Upper lobe of left lung (tissue), 6 donors: ENCODE measurements around the gene ZSCAN10. TPM values are rescaled to one million over a fixed set of nuclear protein-coding genes. Genes with fewer than 3 reads are reported as not detected.

ENCODE experiments used
- ATAC-seq, 2 donors: fragments of 200-7000 bp; cut with Tn5 transposase; one replicate each; pipeline ENCODE4 v1.9.1; 2022; ENCODE audit warnings: mild to moderate bottlenecking in 2 of 2, moderate library complexity in 2 of 2; ENCODE audit not compliant: low FRiP score in 2 of 2
- DNase-seq, 2 donors: peaks; one replicate each; pipeline ENCODE4 v3.0.0-alpha.2; 2019 to 2020
- H3K27ac ChIP-seq, 4 donors: fragments of 200-600 bp; sonication (generic); one replicate each; pipeline ENCODE4 v1.5.1; 2016 to 2019
- H3K27me3 ChIP-seq, 4 donors: fragments of 200-600 bp; sonication (generic); one replicate each; pipeline ENCODE4 v1.5.1; 2017 to 2019
- H3K36me3 ChIP-seq, 4 donors: fragments of 200-600 bp; sonication (generic); one replicate each; pipeline ENCODE4 v1.5.1; 2016 to 2019
- H3K4me1 ChIP-seq, 4 donors: fragments of 200-600 bp; sonication (generic); one replicate each; pipeline ENCODE4 v1.5.1; 2018 to 2019
- H3K4me3 ChIP-seq, 4 donors: fragments of 200-600 bp; sonication (generic); one replicate each; pipeline ENCODE4 v1.5.1; 2017 to 2019; ENCODE audit warnings: mild to moderate bottlenecking in 2 of 4, moderate library complexity in 1 of 4
- H3K9me3 ChIP-seq, 4 donors: fragments of 200-600 bp; sonication (generic); one replicate each; pipeline ENCODE4 v1.5.1; 2018 to 2019
- EP300 ChIP-seq, 4 donors: sonication (generic); formaldehyde crosslinking; IDR thresholded peaks; one replicate each; pipeline ENCODE4 v1.5.1; 2017; ENCODE audit warnings: antibody characterized with exemption in 4 of 4, control low read depth in 2 of 4
- POLR2A ChIP-seq, 4 donors: fragments of 450-650 bp; IDR thresholded peaks; one replicate each; pipeline ENCODE4 v1.5.1; 2016 to 2017; ENCODE audit warnings: antibody characterized with exemption in 4 of 4, mild to moderate bottlenecking in 2 of 4
- POLR2AphosphoS5 ChIP-seq, 2 donors: sonication (generic); formaldehyde crosslinking; IDR thresholded peaks; one replicate each; pipeline ENCODE4 v1.5.1; 2017; ENCODE audit warnings: antibody characterized with exemption in 2 of 2
- WGBS, 2 donors: methylation state at CpG; one replicate each; pipeline ENCODE4 v1.1.5; 2017 to 2018; 5-methylcytosine and 5-hydroxymethylcytosine counted together
- total RNA-seq, 6 donors: library from RNA; depleted of rRNA in 4 of 6; stranded (reverse); fragments of >200 nt in 4 of 6; gene quantifications; one replicate each; pipeline versions ENCODE4 v1.1.0 to v1.2.1, GENCODE V29; 2016 to 2021
- TF ChIP-seq, protein P1 (sequence below), 6 experiments: fragments of 450-650 bp in 4 of 6; fragments of 200-600 bp in 2 of 6; sonication (generic) in 2 of 6; IDR thresholded peaks; one replicate each; pipeline ENCODE4 v1.5.1; 2016 to 2019; ENCODE audit warnings: antibody characterized with exemption in 6 of 6
- donor health status: DM: no; HTN: no; CAD: no; lungs with moderate emphysema.
- donor health status: DM: no; HTN: yes; CAD: no; lungs with severe emphysema.

ZSCAN10 gene
- total RNA-seq, 6 donors from 2014 or later: 0.17 to 1.0 (median 0.28) TPM; not detected in 2

DNA sequence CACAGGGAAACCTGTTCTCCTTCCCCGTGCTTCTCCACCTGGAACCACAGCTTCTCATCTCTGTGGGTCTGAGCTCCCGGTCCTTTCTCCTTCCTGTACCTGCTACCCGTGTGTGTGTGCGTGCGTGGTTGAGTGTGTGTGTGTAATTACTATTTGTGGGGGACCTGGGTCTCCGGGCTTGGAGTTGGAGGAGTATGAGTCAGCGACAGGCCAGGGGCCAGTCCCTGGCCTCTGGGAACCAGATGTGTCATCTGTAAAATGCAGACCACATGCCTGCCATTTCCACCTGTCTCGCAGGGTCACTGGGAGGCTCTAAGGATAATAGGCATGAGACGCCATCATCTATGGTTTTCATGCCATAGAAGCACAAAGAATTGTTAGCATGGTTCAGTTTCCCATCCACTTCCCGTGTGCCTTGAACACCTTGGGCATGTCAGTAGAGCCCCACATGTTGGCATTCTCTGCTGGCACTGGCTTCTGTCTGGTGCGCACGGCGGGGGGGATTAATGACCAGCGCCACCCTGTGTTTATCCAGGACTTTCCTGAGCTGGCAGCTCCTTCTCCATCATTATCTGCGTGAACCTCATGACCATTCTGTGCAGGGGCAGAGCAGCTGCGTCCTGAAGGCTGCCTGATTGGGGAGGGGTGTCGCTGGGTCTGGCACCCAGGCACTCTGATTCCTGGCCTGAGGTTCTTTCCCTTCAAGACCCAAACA lies 14.8 kb upstream of the ZSCAN10 start:
- H3K4me1 ChIP-seq: peaks cover 12 to 32% (median 20%) of the 10 kb centered on the region in 4 donors
- H3K4me3 ChIP-seq: peak overlapping the region in 3 of 4 donors; percentile 62 to 84 (median 75)
- no peaks in the 10 kb centered on the region for H3K27me3 ChIP-seq
- ATAC-seq: no peak
- WGBS, 2 donors: 59 to 61% methylated on average over 16 to 17 of the region's 17 CpGs
- no peak for TF ChIP-seq EP300 (IDR thresholded peaks at IDR 0.05)
- TF ChIP-seq POLR2AphosphoS5 (IDR thresholded peaks at IDR 0.05): no peak
- TF ChIP-seq, protein P1, sequence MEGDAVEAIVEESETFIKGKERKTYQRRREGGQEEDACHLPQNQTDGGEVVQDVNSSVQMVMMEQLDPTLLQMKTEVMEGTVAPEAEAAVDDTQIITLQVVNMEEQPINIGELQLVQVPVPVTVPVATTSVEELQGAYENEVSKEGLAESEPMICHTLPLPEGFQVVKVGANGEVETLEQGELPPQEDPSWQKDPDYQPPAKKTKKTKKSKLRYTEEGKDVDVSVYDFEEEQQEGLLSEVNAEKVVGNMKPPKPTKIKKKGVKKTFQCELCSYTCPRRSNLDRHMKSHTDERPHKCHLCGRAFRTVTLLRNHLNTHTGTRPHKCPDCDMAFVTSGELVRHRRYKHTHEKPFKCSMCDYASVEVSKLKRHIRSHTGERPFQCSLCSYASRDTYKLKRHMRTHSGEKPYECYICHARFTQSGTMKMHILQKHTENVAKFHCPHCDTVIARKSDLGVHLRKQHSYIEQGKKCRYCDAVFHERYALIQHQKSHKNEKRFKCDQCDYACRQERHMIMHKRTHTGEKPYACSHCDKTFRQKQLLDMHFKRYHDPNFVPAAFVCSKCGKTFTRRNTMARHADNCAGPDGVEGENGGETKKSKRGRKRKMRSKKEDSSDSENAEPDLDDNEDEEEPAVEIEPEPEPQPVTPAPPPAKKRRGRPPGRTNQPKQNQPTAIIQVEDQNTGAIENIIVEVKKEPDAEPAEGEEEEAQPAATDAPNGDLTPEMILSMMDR (IDR thresholded peaks at IDR 0.05): no peak
- no peak overlapping the region for H3K27ac ChIP-seq
- peaks cover 0 to 38% (median 17%) of the 10 kb centered on the region in 4 donors for H3K36me3 ChIP-seq
- no peak for DNase-seq
- H3K9me3 ChIP-seq: no peaks in the 10 kb centered on the region

DNA sequence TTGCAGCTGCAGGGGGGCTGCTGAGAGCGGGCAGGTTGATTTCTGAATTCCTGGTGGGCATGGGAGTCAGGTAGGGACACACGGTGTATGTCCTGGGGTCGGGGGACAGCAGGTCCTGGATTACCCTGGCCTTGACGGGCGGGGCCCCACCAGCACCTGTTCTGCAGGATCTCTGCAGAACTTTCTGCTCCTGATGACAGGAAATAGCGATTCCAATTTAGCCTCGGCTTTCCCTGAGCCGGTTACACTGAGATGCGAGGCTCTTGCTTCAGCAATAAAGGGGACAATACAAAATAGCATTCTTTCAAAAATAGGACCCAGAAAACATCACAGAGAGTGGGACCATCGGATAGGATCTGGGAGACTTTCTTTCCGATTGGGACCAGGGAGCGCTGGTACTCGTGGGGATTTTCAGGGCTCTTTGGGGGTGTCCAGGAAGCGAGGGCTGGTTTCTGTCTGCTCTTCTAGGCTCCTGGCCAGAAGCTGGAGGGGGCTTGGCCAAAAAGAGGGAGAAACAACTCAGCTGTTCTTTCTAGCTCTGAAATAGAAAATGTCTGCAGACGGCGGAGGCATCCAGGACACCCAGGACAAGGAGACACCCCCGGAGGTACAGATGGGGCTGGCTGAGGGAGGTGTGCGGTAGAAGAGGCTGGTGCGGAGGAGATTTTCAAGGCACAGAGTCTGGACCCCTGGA lies 13.9 kb upstream of the ZSCAN10 start:
- DNase-seq (no peak), ATAC-seq (peak in 1 of 2 donors; percentile 20)
- peak overlapping the region; percentile 42 to 83 (median 73) for H3K27ac ChIP-seq

DNA sequence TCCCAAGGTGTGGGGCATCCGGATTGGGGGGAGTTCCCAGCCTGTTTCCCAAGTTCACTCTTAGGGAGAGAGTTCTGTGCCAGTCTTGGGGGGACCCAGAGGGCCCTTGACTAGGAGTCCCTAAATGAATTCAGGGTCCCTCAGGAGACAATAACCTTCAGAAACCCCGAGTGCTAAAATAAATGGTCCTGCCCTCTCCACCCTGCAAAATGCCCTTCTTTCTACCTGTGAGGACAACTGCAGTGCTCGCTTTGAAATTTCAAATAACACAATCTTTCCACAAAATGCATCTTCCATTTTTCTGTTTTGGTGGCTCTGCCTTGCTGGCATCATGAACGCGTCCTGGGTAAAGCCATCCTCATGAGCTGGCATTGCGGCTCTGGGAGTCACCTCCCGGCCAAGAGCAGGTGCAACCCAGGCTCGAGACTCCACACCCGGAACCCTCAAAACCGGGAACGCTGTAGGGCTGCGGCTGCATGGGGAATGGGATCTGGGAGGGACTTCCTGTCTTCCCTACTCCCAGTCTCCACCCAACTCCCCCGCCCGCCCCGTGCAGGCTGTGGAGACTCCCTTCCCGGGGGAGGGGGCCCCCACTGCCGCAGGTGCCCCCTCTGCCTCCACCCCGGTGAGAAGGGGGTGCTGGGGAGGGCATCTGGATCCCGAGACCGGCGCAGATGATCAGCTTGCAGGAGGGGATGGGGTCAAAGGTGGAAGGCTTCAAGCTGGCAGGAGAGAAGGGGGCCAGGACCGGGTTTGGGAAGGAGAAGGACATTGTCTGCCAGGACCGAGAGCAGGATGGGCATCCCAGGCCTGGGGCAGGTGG lies 13.2 kb upstream of the ZSCAN10 start, which contains the start of gene ZNF205:
ZNF205 (plus strand) TSS at position 529 of the 823 bp plus-strand sequence. CDS start 845 bp downstream, outside the sequence.
- Histone ChIP-seq H3K27ac (peak within 1 kb of the TSS; percentile 42 to 83 (median 73)), H3K27me3 (no peaks in the 10 kb centered on the region), H3K36me3 (peaks cover 0 to 24% (median 10%) of the 10 kb centered on the region in 4 donors), H3K4me1 (peaks cover 16 to 33% (median 23%) of the 10 kb centered on the region in 4 donors), H3K9me3 (no peaks in the 10 kb centered on the region), H3K4me3 (peak within 1 kb of the TSS; percentile 62 to 84 (median 76))
- ATAC-seq (peak; percentile 91 to 92), DNase-seq (peak; percentile 77 to 82)
- 14 to 19% methylated on average over 20 to 23 of the region's 23 CpGs for WGBS, 2 donors
- TF ChIP-seq POLR2AphosphoS5 (IDR thresholded peaks at IDR 0.05) (peak in 1 of 2 donors; percentile 41), EP300 (IDR thresholded peaks at IDR 0.05) (no peak)

More for the DNA sequence above, 13.9 kb upstream of the ZSCAN10 start:
- TF ChIP-seq POLR2AphosphoS5 (IDR thresholded peaks at IDR 0.05): no peak
- TF ChIP-seq, protein P1 (IDR thresholded peaks at IDR 0.05): no peak
- TF ChIP-seq EP300 (IDR thresholded peaks at IDR 0.05): no peak
- TF ChIP-seq POLR2A (IDR thresholded peaks at IDR 0.05): no peak
- Histone ChIP-seq H3K4me3 (peak overlapping the region; percentile 62 to 84 (median 76)), H3K36me3 (peaks cover 0 to 29% (median 11%) of the 10 kb centered on the region in 4 donors), H3K4me1 (peaks cover 12 to 32% (median 20%) of the 10 kb centered on the region in 4 donors), H3K27me3 (no peaks in the 10 kb centered on the region), H3K9me3 (no peaks in the 10 kb centered on the region)
- 26 to 29% methylated on average over 19 of the region's 19 CpGs for WGBS, 2 donors

DNA sequence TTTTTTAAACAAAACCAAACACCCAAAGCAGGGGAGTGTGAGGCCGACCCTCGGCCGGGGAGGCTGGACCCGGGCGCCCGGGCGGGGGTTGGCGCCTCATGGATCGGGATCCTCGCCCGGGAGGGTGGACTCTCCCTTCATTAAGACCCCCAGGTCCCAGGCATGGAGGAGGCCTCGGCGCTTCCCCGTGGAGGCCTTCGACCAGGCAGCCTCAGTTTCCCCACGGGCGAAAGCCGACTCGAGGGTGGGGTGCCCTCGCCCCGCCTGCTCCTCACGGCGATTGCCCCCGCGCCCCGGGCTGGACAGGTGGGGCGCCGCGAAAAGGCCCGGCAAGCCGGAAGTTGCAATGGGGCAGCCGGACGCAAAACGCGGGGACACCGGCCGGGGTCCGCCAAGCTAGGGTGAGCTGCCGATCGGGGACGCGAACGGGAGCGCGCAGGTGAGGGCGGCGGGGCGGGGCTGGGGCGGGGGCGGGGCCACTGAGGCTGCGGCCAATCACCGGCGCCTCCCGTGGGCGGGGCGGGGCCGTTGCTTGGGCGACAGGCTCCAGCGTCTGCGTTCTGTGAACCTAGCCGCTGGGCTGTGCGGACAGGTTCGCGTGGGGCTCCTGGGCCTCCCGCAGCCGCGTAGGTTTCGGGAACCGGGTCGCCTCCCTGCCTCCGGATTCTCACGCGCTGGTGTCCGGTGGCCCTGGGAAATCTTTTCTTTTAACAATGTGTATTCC lies 7.3 kb upstream of the ZSCAN10 start:
- ATAC-seq (peak; percentile 97), DNase-seq (peak; percentile 95 to 98)
- H3K27me3 ChIP-seq: no peaks in the 10 kb centered on the region
- H3K36me3 ChIP-seq: no peaks in the 10 kb centered on the region
- peak overlapping the region; percentile 51 to 79 (median 59) for H3K4me3 ChIP-seq
- peak overlapping the region; percentile 85 to 90 (median 88) for H3K27ac ChIP-seq
- H3K4me1 ChIP-seq: peaks cover 13 to 28% (median 22%) of the 10 kb centered on the region in 4 donors
- H3K9me3 ChIP-seq: no peaks in the 10 kb centered on the region
- TF ChIP-seq, protein P1 (IDR thresholded peaks at IDR 0.05): peak in 1 of 6 experiments; percentile 19
- TF ChIP-seq POLR2AphosphoS5 (IDR thresholded peaks at IDR 0.05) (peak; percentile 67 to 87), POLR2A (IDR thresholded peaks at IDR 0.05) (peak in 2 of 4 donors; percentile 24 to 66), EP300 (IDR thresholded peaks at IDR 0.05) (no peak)
- 1 to 3% methylated on average over 26 to 59 of the region's 74 CpGs for WGBS, 2 donors
